Lower leg skin (tissue), 4 donors: ENCODE data around the gene STEAP1B. TPM values are rescaled to one million over a fixed set of nuclear protein-coding genes. Genes with fewer than 3 reads are reported as not detected.

ENCODE experiments used
- DNase-seq, 2 donors: peaks; one replicate each; pipeline ENCODE4 v3.0.0-alpha.2; 2019; ENCODE audit warnings: low spot score in 2 of 2
- H3K4me3 ChIP-seq: fragments of 200-600 bp; sonication (generic); 2 replicates; pipeline ENCODE4 v1.5.1; 2017; ENCODE audit warnings: mild to moderate bottlenecking, low read depth; ENCODE audit not compliant: poor library complexity, severe bottlenecking
- CTCF ChIP-seq, 3 donors: fragments of 450-650 bp; IDR thresholded peaks; one replicate each; pipeline ENCODE4 v1.5.1; 2016; ENCODE audit warnings: antibody characterized with exemption in 3 of 3, mild to moderate bottlenecking in 3 of 3, moderate library complexity in 2 of 3
- POLR2A ChIP-seq, 2 donors: fragments of 450-650 bp; IDR thresholded peaks; one replicate each; pipeline ENCODE4 v1.6.1; 2016 to 2017; ENCODE audit warnings: antibody characterized with exemption in 2 of 2, mild to moderate bottlenecking in 1 of 2, moderate library complexity in 1 of 2
- WGBS, 2 donors: methylation state at CpG; one replicate each; pipeline ENCODE4 v1.1.5; 2018; 5-methylcytosine and 5-hydroxymethylcytosine counted together
- intact Hi-C: fragments of 100-400 bp; cut with DNase I; formaldehyde crosslinking; loops from one replicate; pipeline ENCODE4 v1.15.0; 2023; ENCODE audit warnings: low total_unique reads
- total RNA-seq, 4 donors: library from RNA; depleted of rRNA; stranded (reverse); fragments of >200 nt; gene quantifications; one replicate each; pipeline ENCODE4 v1.1.0, GENCODE V29; 2016

Gene STEAP1B
- total RNA-seq, 4 donors from 2014 or later = 0.29 to 1.4 TPM; not detected in 2

GRCh38 chr7:22404421-22405023 lies 95.5 kb downstream of the STEAP1B start:
- intact Hi-C loops = no loop called here
- no peak for DNase-seq
- WGBS, 2 donors = 64 to 75% methylated on average over 3 of the region's 3 CpGs
- H3K4me3 ChIP-seq = no peak overlapping the region
- TF ChIP-seq CTCF (IDR thresholded peaks at IDR 0.05) (no peak), POLR2A (IDR thresholded peaks at IDR 0.05) (no peak)

- WGBS, 2 donors = 88 to 94% methylated on average over 2 of the region's 2 CpGs
- intact Hi-C loops = no loop called here
These were observed 96.6 kb downstream of the STEAP1B start for GRCh38 chr7:22403344-22403743.

GRCh38 chr7:22402250-22402649 lies 97.7 kb downstream of the STEAP1B start:
- intact Hi-C loops = no loop called here
- 80 to 83% methylated on average over 2 of the region's 2 CpGs for WGBS, 2 donors
- H3K4me3 ChIP-seq = no peak overlapping the region
- TF ChIP-seq POLR2A (IDR thresholded peaks at IDR 0.05) (no peak), CTCF (IDR thresholded peaks at IDR 0.05) (no peak)
- no peak for DNase-seq

More at GRCh38 chr7:22403344-22403743, 96.6 kb downstream of the STEAP1B start:
- no peak for TF ChIP-seq CTCF (IDR thresholded peaks at IDR 0.05)
- no peak for TF ChIP-seq POLR2A (IDR thresholded peaks at IDR 0.05)
- H3K4me3 ChIP-seq = no peak overlapping the region
- no peak for DNase-seq

GRCh38 chr7:22400936-22401553 lies 98.9 kb downstream of the STEAP1B start:
- H3K4me3 ChIP-seq = no peak overlapping the region
- intact Hi-C loops = no loop called here
- no peak for TF ChIP-seq CTCF (IDR thresholded peaks at IDR 0.05)
- no peak for TF ChIP-seq POLR2A (IDR thresholded peaks at IDR 0.05)
- DNase-seq = no peak
- WGBS, 2 donors = 82 to 85% methylated on average over 3 of the region's 3 CpGs

- no peak overlapping the region for H3K4me3 ChIP-seq
- intact Hi-C loops = no loop called here
- no peak for TF ChIP-seq CTCF (IDR thresholded peaks at IDR 0.05)
- no peak for TF ChIP-seq POLR2A (IDR thresholded peaks at IDR 0.05)
- WGBS, 2 donors = 88 to 91% methylated on average over 10 of the region's 10 CpGs
- no peak for DNase-seq
These were observed 99.7 kb downstream of the STEAP1B start for GRCh38 chr7:22400150-22400814.
